Endothelial cell (in vitro differentiated cells): ENCODE results near the gene DNAI1. TPM values are rescaled to one million over a fixed set of nuclear protein-coding genes. Genes with fewer than 3 reads are reported as not detected.

ENCODE experiments used
- DNase-seq: peaks from one replicate; pipeline ENCODE4 v3.0.0; 2021; ENCODE audit warnings: low spot score
- H3K27ac Mint-ChIP-seq: one replicate; pipeline ENCODE4 v1.8.0; 2021; ENCODE audit warnings: mixed read lengths, inconsistent platforms; ENCODE audit not compliant: unreplicated experiment
- H3K27me3 Mint-ChIP-seq: one replicate; pipeline ENCODE4 v1.8.0; 2021; ENCODE audit warnings: mild to moderate bottlenecking, moderate library complexity, mixed read lengths, inconsistent platforms; ENCODE audit not compliant: unreplicated experiment
- H3K36me3 Mint-ChIP-seq: one replicate; pipeline ENCODE4 v1.8.0; 2021; ENCODE audit warnings: mild to moderate bottlenecking, low read depth, mixed read lengths, inconsistent platforms; ENCODE audit not compliant: unreplicated experiment
- H3K4me1 Mint-ChIP-seq: one replicate; pipeline ENCODE4 v1.8.0; 2021; ENCODE audit warnings: mild to moderate bottlenecking, mixed read lengths, inconsistent platforms; ENCODE audit not compliant: unreplicated experiment
- H3K4me3 Mint-ChIP-seq: one replicate; pipeline ENCODE4 v1.8.0; 2021; ENCODE audit warnings: mild to moderate bottlenecking, mixed read lengths, inconsistent platforms; ENCODE audit not compliant: unreplicated experiment
- H3K9me3 Mint-ChIP-seq: one replicate; pipeline ENCODE4 v1.8.0; 2021; ENCODE audit warnings: mixed read lengths, inconsistent platforms; ENCODE audit not compliant: unreplicated experiment
- CTCF ChIP-seq: fragments of 200-600 bp; sonication (generic); IDR thresholded peaks from one replicate; pipeline ENCODE4 v1.5.0; 2021; ENCODE audit warnings: antibody characterized with exemption; ENCODE audit not compliant: unreplicated experiment
- total RNA-seq: library from RNA; stranded (reverse); fragmentation: NEBNext Ultra II Directional; extraction: Animal tissue kit (Norgen Biotek cat#: 25700); gene quantifications from one replicate; pipeline ENCODE4 v1.2.1, GENCODE V29; 2021; ENCODE audit not compliant: unreplicated experiment

DNAI1 gene
- total RNA-seq, 1 donor from 2014 or later = 0.74 TPM

- DNase-seq = no peak
- no peak for TF ChIP-seq CTCF
- no peaks in the 10 kb centered on the region for H3K9me3 Mint-ChIP-seq
- peak overlapping the region; percentile 52 for H3K4me3 Mint-ChIP-seq
- H3K4me1 Mint-ChIP-seq = peaks cover 31% of the 10 kb centered on the region
- peaks cover 3% of the 10 kb centered on the region for H3K36me3 Mint-ChIP-seq
- H3K27ac Mint-ChIP-seq = no peak overlapping the region
- peaks cover 14% of the 10 kb centered on the region for H3K27me3 Mint-ChIP-seq
Measured at GRCh38 chr9:34459941-34460340, 1.3 kb downstream of the DNAI1 start.

GRCh38 chr9:34463098-34463900 is 4.7 kb downstream of the DNAI1 start:
- Mint-ChIP-seq H3K27ac (no peak overlapping the region), H3K4me1 (peaks cover 6% of the 10 kb centered on the region), H3K4me3 (no peak overlapping the region), H3K9me3 (no peaks in the 10 kb centered on the region), H3K27me3 (peaks cover 4% of the 10 kb centered on the region), H3K36me3 (no peaks in the 10 kb centered on the region)
- DNase-seq = no peak
- no peak for TF ChIP-seq CTCF

- no peaks in the 10 kb centered on the region for H3K36me3 Mint-ChIP-seq
- H3K27ac Mint-ChIP-seq = no peak overlapping the region
- no peak for TF ChIP-seq CTCF
- no peaks in the 10 kb centered on the region for H3K9me3 Mint-ChIP-seq
- no peak for DNase-seq
- H3K4me3 Mint-ChIP-seq = no peak overlapping the region
- peaks cover 4% of the 10 kb centered on the region for H3K27me3 Mint-ChIP-seq
- peaks cover 5% of the 10 kb centered on the region for H3K4me1 Mint-ChIP-seq
Measured at GRCh38 chr9:34463901-34464232, 5.3 kb downstream of the DNAI1 start.

- no peaks in the 10 kb centered on the region for H3K9me3 Mint-ChIP-seq
- H3K4me3 Mint-ChIP-seq = no peak overlapping the region
- no peak for TF ChIP-seq CTCF
- peaks cover 2% of the 10 kb centered on the region for H3K4me1 Mint-ChIP-seq
- no peak overlapping the region for H3K27ac Mint-ChIP-seq
- DNase-seq = no peak
- no peaks in the 10 kb centered on the region for H3K36me3 Mint-ChIP-seq
- peaks cover 4% of the 10 kb centered on the region for H3K27me3 Mint-ChIP-seq
Measured at GRCh38 chr9:34464571-34464970, 6.0 kb downstream of the DNAI1 start.

GRCh38 chr9:34465468-34465867 is 6.9 kb downstream of the DNAI1 start:
- no peak for DNase-seq
- H3K27ac Mint-ChIP-seq = no peak overlapping the region
- H3K4me3 Mint-ChIP-seq = no peak overlapping the region
- peaks cover 1% of the 10 kb centered on the region for H3K27me3 Mint-ChIP-seq
- no peaks in the 10 kb centered on the region for H3K36me3 Mint-ChIP-seq
- no peaks in the 10 kb centered on the region for H3K9me3 Mint-ChIP-seq
- TF ChIP-seq CTCF = no peak
- H3K4me1 Mint-ChIP-seq = peaks cover 2% of the 10 kb centered on the region
